Effector CD8-positive, alpha-beta T cell (primary cell): ENCODE measurements around the gene SERGEF.

ENCODE experiments used
- DNase-seq: peaks from one replicate; lab custom pipeline; 2025; lab: John Stamatoyannopoulos, UW

The SERGEF gene

DNA sequence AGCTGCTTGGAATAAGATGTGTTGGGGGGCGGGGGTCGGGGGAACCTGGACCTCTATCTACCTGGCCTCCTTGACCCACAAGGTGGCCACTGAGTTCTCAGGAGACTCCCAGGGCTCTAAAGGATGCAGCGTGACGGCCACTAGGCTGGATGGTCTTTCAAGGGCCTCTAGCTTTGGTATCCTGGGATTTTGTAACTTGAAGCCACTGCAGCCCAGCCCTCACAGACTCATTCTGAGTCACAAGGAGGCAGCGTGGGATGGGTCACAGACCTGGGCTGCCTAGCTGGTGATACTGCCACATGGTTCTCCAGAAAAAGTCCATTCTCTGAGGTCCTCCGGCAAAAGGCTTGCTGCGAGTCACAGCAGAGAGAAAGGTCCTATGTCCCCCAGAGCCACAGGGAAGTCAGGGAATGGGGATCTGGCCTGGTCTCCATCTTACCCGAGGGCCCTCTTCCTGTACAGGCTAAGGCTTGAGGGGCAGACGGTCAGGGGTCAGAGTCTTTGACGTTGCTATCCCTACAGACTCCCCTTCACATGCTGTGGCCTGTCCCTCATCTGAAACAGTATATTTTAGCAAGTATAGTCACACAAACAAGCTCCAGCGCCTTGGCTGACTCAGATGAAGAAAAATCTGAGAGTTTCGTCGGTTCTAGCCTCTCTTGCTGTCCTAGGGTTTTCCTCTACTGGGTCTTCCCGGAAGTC lies 225.9 kb downstream of the SERGEF start:
- DNase-seq: no peak

DNA sequence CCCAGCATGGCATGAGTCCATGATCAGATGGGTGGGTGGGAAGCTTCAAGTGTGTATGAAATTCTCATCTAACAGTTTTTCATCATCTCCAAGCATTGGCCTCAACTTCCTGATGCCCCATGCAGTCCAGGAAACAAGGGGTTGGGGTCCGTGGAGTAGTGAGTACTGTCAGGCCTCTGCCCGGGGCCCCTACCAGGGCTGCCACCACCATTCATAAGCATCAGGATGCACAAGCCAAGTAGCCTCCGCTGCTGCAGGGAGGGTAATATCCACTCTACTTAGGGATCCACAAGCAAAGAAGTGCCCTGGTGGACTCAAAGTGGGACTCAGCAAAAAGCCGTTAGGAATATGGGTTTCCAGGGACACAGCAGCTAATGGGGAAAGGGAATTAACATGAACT lies 229.0 kb downstream of the SERGEF start:
- no peak for DNase-seq

DNA sequence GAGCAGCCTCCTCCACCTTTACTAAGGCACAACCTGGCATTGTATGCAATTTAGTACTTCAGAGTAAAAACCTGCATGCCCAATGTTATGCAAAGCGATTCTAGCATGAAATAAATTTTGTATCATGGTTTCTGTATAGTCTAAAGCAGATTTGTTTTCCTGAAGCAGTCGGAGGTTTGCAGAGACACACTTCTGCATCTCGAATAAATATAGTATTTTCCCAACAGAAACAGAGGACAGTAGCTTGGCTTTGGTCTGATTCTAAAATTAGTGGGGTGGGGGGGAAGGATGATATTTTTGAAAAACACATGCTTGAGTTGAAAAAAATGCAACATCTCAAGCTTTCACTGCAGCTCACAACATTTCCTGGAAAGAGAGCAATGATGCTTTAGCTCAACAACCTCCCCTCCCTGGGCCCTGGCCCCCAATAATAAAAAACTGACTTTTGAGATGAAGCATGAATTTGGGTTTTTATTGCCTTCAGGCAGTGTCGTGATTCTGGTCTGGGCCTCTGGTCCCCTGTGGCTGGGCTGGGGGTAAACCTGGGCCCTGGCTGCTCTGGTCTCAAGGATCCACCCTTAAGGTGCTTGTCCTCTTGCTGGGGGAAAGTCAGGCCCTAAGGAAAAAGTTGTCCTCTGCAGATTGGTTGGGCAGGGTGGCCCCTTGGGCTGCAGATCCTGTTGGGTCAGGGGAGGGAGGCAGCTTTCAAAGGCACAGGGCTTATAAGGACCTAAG lies 230.1 kb downstream of the SERGEF start:
- no peak for DNase-seq

DNA sequence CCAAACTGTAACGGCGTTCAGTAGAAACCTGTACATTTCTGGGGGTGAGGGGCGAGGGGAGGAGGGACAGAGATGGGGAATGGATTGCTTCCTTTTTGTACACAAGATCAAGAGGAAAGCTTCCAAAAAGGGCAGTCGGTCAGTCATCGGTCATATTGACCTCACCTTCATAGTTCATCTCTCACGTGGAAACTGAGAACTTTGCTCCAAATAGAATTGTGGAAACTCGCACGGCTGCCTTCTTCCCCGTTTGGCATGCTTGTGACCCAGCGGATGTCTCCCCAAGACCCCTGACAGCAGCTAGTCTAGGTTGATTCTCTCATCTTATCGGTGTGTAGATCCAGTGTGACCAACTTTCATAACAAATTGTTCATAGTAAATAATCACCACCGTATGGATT lies 230.7 kb downstream of the SERGEF start:
- no peak for DNase-seq

DNA sequence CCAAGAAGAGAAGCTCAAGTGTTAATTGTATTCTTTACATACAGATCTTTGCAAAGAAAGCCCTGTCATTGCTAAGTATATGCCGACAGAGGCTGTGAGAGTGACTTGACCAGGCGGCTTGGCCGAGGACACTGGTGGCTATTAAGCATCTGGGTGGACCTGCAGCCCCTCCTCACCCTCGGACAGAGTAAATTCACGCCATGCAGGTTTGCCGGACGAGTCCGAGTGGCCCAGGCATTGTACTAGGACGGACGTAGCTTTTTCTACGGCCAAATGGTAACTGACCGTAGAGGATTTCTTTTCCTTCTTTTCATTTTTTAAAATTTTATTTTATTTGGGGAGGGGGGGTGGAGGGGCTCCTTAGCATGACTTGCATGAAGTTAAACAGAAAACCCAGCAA lies 231.2 kb downstream of the SERGEF start:
- no peak for DNase-seq

DNA sequence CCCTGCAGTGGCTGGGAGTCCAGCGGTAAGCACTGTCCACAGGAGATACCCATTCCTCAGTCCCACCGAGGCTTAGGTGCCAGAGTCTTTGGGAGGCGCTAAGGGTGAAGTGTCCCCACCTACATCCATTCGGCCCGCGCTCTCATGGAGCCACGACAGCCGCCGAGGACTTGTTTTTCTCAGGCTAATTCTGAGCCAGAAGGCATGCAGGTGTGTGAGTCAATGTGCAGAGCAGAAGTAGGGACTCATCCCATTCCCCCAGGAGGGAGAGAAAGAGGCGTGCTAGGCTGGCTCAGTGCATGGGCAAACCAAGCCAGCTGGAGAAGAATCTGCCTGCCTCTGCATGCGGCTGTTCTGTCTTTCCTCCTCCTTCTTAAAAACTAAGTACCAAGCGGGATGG lies 231.6 kb downstream of the SERGEF start:
- DNase-seq: no peak

DNA sequence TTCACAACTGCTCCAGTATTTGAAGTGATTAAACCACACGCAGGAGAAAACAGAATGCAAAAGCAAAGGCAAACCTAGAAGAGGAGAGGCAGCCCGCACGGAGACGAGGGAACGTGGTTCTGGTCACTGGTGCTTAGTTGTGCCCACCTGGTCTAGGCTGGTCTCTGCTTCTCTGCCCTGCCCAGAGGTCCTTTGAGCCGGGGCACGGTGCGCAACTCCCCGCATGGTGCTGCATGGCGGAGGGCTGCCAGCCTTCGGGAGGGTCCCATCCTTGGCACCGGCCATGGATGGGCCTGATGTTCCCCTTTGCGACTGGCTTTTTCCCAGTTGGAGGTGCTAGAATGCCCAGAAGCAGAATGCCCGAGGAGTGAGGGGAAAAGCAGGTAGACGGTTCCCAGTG lies 232.2 kb downstream of the SERGEF start:
- no peak for DNase-seq

DNA sequence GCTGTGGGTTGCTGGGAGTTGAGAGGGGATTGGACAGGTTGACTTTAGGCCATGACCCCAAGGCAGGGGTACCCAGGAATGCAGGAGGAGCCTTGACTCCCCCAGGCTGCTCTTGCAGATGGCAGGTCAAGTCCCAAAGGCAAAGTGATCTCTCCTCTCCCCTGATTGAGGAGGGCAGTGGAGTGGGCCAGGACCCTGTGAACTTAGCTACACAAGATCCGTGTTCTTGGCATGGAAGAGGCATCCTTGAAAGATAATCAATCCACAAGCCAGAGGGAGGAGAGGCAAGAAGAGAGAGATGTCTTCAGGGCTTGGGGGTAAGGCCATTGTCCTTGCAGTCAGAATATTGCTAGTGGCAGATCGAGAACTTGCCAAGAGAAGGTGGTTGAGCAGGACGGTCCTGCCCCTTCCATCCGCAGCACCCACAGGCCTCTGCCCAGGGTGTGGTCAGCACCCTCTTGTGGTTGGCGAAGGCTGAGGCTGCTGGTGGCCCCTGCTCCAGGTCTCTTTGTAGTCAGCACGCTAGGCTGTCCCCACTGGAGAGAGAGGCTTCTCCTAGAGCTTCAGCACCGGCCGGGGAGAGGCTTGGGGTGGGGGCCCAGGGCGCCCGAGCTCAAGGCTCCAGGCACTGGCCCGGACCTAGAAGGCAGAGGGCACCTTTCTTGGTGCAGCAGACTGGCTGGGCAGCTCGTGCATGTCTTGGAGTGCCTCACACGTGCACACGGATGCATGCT lies 232.8 kb downstream of the SERGEF start:
- DNase-seq: no peak

DNA sequence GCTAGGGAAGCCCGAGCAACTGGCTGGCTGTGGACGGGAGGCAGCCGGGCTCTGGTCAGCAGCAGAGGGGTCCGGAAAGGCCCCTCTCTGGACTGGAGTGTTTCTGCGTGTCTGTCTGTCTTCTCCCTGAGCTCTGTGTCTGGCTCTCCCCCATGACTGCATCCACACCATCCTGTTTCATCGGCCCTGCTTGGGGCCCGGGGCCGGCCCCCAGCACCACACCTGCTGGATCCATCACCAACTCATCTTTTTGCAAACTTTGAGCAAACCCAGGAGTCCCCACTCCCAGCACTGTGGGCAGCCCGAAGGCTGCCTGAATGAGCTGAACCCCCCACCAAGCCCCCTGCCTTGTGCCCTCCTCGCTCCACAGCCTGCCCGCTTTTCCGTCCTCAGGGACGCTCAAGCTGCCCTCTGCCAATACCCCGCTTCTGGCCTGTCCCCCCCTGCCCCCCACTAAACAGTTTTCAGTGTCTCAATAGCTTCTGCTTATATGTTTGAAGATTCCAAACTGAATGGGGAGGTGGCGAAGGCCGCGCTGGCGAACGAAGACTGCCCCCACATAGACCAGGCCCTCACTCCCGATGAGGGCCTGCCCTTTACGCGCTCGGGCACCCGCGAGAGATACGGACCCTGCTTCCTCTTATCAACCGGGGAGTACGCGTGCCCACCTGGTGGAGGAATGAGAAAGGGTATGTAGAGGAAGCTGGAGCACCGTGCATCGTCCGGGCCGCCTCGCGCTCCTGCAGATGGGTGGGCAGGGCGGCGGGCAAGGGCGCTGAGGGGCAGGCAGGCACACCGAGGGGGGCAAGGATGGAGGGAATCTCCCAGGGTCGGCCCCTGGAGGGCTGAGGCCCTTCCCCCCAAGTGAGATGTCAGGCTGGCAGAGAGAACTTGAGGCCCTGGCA lies 233.6 kb downstream of the SERGEF start:
- no peak for DNase-seq

DNA sequence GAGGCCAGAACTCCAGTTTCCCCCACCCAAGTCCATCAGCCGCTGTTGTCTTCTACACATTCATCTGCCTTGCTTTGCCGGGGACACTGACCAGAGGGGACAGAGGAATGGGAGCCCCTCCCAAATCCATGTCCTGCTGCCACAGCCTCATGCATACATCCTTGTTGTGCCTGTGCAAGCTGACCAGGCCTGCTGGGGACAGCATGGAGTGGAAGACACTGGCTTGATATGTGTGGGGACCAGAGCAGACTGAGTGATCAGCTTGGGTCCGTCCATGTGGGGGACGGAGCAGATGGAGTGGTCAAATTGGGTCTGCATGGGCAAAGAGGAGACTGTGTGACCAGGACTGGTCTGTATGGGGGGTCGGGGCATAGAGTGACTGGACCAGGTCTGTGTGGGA lies 234.5 kb downstream of the SERGEF start:
- DNase-seq: no peak

DNA sequence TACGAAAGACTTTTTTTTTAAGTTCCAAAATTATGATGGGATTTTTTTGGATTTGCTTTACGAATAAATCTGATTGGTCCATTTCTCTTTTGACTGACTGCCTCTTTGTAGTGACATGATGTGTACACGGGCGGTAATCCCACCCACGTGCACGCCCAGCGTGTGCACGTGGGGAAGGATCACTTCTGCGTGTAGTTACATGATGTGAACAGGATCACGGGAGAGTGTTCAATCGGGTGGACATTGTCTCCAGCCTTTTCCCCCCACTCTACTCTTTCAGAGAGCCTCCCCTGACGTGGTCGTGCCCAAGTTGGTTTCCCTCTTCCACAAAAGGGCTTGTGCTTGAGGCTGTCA lies 235.1 kb downstream of the SERGEF start:
- no peak for DNase-seq

DNA sequence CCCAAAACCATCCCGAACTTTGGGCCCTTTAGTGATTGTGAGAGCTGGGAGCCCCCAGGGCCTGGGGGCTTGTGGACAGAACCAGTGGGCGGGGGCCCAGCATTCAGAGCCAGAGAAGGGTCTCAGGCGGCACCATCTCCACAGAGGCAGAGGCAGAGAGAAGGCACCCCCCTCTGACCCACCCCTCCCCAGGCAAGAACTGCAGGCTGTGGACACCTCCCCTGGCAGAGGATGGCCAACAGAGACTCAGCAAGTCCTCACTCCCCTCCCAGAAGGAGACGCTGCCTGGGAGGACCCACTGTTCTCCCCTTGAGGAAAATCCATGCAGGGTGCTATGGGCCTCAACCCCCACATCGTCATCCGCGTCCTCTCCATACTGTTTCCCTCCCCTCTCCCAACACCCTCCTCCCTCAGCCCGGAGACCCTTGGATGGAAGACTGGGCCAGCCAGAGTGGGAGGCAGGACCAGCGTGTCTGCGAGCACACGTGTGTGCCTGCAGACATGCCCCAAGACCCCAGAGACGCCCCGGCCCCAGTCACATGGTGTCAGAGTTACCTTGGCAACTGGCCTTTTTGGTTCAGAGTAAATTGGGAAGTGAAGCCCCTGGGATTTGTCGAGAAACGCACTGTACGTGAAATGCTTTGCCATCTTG lies 235.6 kb downstream of the SERGEF start:
- DNase-seq: no peak

DNA sequence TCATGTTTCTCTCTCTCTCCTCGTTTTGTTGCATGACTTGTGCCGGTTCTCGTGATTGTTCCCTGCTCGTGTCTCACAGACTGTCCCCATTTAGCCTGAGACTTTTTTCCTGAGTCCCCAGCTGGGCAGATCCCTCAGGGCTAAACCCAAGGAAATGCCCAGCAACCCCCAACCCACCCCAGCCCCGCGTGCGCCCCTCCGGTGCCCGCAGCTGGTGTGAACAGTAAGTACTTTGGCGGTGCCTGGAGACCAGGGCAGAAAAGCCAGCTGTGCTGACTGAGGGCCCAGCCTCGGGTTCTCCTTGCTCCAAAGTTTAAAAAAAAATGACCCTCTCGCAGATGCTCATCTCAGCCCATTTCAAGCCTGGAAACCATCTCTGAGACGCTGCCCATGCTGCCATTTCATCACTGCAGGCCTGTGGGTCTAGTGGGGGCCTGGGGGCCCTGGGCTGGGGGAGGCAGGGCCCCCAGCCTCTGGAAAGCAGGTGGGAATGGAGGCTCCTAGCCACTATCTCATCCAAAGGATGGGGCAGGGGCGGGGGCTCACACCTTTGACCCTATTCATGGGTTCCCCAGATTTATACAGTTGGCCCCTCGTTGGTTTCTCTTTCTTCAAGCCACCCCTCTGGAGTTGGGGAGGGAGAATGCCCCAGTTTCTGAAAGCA lies 236.5 kb downstream of the SERGEF start:
- DNase-seq: no peak

DNA sequence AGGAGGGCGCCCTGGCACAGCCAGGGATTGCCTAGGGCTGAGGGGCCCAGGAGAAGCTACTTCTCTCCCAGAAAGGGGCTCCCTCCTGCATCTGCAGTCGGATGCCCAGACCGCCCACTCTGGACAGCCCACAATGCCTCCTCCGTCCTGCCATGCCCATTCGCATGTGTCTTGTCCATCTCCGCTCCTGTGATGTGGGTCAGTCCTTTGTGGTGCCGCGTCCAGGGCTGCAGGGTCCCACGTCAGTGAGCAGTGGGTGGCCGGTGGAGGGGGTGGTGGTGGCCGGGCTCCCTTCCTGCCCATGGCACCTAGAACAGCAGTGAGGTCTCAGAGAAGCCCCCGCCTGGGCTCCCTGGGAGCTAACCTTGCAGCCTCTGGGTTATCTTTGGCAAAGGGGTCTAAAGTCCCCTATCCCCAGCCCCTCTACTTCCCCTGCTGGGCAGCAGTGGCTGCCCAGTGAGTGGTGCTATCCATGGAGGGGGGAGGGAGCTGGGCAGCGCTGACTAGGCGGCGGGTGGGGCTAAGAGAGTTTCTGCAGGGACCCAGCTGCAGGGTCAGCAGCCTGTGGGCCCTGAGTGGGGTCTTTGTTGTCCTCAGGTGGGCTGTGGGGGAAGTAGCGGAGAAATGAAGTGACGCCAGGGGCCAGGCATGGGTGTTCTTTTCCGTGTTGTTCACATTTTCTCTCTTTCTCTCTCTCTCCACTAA lies 237.2 kb downstream of the SERGEF start:
- no peak for DNase-seq

DNA sequence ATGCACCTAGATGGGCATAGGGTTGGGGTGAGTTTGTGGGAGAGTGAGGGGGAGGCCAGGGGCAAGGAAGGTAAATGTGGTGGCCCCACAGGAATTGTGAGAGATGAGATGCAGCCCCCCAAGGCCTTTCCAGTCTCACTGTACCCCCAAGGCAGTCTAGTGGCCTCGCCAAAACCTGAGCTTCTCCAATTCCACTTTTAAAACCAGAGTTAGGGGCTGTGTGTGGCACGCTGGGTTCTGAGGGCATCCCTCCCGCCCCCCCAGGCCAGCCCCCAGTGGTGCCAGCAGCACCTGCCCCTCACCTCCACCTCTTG lies 237.9 kb downstream of the SERGEF start:
- DNase-seq: no peak

DNA sequence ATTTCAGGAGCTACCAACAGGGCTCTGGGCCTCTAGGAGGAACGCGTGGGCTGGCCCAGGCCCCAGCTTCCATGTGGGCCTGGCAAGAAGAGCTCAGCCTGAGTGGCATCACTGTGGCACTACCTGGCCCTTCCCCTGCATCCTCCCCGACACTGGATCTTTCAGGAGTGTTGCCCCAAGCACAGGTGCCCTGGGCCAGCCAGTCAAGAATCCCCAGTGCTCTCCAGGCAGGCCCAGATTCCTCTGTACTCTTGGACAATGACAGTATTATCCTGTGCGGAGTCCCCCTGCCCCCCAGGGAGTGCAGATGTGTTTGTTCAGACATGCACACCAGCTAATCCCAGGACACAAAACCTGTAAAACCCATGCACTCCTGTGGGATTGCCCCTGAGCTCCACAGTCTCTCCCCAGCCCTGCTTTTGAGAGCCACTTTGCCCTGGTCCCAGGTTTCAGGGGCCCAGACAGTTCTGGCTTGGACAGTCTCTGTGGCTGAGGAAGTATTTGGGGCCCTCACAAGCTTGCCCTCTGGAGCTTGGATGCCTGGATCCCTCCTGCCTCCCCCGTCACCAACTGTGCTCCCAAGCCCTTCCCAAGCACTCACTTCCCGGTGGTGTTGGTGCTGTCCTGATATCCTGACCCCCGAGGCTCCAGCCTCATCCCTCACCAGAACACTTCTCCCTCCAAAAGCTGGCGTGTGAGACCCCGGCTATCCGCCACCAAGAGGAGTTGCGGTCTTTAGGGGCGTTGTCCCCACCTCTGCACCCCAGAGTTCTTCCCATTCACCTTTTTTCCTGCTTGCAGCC lies 238.4 kb downstream of the SERGEF start:
- DNase-seq: no peak

DNA sequence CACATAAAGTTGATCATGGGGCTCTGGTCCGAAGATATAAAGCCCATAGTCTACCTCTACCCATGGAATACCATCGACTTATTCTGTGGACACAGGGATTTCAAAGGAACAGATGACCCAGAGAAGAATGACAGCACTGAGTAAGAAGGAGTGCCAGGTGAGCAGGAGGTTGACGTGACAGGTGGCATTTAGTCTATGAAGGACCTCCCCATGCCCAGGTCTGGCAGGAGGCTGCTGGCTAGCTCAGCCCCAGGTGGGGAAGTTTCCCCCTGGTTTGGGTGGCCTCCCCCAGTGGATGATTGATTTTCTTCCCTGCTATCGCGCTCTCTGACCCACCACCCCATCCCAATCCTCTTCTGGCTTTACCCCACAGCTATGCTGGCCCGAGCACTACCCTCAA lies 239.2 kb downstream of the SERGEF start:
- no peak for DNase-seq

DNA sequence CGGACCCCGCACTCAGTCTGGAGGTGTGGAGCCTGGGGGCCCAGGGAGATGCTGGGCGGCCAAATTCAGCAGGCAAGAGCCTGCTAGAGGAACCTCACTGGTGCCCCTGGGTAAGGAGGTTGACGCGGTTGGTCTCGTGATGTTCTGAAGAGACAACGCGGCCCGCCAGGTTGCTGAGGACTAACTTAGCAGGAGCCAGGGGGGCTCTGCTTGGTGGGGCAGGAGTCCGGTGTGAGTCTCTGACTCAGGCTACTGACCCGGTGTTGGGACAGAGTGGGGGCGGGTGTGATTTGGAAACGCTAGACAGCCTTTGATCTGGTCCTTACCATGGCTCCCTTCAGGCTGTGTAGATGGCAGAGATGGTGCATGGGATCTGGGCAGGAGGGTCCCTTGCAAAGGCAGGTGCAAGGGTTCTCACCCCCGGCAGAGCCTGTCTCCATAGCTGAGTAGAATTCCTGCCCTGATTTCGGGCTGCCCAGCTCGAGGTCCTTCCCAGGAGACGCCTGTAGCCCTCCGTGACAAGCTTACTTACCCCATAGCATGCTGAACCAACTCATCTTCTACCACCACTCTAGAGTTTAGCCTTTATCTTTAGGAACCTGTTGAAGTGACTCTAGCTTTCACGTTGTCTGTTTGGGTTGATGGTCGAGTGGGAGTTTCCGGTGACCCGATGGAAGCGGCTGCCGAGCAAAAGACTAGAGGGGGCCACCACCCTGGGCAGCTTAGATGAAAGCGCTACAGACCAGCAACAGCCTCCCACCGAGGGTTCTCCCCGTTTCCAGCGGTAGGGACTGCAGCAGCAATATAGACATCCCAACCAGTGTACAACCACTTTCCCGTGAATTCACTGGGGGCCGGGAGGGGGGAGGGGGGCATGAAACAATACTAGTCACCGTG lies 239.9 kb downstream of the SERGEF start:
- no peak for DNase-seq
